EH (cell line): Measurements from ENCODE around the gene CCT8.
A peak's percentile ranks its signal among the peaks of the same experiment; 100 is the strongest.

Experiments used
- DNase-seq: peaks from one replicate; pipeline ENCODE4 v3.0.0-alpha.2; 2015; ENCODE audit warnings: low read depth

The CCT8 gene

DNA sequence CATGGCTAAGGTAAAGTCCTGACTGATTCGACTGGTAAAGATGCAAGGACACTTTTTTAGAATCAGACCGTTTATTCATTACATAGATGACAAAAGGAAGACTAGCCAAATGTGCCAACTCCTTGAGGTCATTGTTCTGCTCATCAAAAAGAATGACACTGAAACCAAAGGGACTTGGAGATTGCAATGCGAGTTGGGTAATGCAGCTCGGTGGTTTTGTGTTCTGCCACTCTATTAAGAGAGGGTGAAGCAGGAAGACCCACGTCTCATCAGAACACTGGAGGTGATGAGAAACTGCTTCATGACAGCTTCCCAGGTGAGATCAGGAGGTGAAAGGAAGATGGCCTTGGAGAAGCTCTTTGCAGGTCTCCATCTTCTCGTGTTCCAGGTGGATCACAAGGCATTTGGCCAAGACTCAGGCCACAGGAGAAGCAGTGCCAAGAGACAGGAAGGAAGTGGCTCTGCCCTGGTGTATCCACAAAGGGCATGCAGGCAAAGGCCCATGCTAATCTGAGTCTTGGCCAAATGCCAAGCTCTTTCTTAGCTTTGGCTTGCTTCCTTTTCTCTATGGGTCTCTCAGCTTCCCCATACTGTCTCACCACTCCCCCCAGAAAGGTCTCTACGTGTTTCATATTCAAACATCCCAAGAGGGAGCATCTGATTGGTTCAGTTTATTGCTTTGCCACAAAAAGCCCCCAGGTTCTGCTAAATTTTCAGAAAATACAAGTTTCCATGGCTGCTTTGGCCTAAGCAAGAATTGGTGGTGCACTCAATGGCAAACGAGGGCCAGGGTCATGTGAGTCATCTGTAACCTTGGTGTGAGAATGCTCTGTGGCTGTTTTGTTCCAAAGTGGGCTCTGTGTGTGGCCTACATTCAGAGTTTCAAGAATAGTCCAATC, 5.7 kb upstream of the CCT8 start:
- peak; percentile 25 for DNase-seq

- DNase-seq, result peak; percentile 54
Observed at GRCh38 chr21:29077651-29078090, 4.2 kb upstream of the CCT8 start.

DNA sequence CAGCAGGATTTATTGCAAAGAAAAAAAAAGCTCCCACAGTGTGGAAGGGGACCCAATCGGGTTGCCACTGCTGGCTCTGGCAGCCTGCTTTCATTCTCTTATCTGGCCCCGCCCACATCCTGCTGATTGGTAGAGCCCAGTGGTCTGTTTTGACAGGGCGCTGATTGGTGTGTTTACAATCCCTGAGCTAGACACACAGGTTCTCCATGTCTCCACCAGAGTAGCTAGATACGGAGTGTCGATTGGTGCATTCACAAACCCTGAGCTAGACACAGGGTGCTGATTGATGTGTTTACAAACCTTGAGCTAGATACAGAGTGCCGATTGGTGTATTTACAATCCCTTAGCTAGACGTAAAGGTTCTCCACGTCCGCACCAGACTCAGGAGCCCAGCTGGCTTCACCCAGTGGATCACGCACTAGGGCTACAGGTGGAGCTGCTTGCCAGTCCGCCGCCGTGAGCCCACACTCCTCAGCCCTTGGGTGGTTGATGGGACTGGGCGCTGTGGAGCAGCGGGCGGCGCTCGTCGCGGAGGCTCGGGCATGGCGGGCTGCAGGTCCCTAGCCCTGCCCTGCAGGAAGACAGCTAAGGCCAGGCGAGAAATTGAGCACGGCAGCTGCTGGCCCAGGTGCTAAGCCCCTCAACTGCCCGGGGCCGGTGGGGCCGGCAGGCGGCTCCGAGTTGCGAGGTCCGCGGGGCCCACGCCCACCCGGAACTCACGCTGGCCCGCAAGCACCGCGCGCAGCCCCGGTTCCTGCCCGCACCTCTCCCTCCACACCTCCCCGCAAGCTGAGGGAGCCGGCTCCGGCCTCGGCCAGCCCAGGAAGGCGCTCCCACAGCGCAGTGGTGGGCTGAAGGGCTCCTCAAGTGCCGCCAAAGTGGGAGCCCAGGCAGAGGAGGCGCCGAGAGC, 3.5 kb upstream of the CCT8 start:
- DNase-seq, result peak; percentile 57

DNA sequence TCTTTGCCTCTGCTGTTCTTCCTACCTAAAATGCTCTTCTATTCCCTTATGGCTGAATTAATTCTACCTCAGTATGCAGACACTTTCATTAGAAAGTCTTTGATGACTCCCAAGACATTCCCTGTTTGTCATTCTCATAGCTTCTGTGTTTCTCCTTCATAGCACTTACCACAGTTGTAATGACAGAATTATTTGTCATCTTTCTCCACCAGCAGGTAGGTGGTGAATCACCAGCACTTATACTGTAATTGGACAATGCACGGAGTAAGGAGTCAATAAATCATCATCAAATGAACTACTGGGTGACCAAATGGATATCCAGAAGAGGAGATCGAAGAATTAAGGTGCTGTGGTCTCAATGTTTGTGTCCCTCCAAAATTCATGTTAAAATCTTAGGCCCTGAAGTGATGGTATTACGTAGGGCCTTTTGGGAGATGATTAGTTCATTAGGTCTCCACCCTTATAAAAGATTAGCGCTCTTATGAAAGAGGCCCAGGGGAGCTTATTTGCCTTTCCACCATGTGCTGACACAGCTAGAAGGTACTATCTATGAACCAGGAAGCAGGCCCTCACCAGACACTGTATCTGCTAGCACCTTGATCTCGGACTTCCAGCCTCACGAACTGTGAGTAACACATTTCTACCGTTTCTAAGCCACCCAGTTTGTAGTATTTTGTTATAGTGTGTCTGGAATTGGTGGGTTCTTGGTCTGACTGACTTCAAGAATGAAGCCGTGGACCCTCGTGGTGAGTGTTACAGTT, 2.4 kb upstream of the CCT8 start:
- DNase-seq, result peak; percentile 15

DNA sequence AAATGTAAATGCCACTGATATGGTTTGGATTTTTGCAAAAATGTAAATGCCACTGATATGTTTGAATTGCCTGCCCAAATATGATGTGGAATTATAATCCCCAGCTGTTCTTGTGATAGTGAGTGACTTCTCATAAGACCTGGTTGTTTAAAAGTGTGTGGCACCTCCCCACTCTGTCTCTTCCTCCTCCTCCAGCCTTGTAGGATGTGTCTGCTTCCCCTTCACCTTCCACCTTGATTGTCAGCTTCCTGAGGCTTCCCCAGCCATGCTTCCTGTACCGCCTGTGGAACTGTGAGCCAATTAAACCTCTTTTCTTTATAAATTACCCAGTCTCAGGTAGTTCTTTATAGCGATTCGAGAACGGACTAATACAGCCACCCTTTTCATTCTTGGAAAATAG, 1.3 kb upstream of the CCT8 start:
- no peak for DNase-seq

DNA sequence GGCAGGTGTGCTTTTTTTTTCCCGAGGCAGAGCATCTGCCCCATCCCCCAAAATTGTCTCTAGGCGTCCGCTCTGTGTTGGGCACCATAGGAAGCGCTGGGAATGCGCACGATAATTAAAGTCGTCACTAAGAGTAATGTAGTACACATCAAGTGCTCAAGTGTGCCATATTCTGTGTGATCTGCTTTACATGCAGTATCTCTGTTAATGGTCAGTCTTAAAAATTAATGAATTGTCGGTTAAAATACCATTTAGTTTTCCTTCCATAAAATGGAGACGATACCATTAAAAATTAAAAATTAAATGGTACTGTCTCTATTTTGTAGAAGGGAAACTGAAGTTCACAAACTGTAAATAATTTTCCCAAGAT, 544 bp upstream of the CCT8 start:
- DNase-seq, result no peak

DNA sequence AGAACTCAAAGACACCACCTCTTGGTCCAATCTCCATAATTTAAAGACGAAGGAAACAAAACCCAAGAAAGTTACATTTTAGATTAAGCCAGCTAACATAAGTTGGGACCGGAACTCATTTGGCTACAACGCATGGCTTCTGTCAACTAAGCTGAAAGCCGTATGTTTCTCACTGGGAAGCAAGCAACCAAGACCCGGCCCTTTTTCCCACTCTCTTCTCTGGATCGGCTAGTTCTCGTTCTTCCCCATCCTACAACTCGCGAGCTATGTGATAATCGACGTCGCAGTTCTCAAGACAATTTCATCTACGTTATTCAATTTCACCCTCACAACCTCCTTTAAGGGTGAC, 601 bp downstream of the CCT8 start:
- DNase-seq, result peak; percentile 55

- no peak for DNase-seq
Observed at GRCh38 chr21:29064850-29065481, 8.5 kb downstream of the CCT8 start.

DNA sequence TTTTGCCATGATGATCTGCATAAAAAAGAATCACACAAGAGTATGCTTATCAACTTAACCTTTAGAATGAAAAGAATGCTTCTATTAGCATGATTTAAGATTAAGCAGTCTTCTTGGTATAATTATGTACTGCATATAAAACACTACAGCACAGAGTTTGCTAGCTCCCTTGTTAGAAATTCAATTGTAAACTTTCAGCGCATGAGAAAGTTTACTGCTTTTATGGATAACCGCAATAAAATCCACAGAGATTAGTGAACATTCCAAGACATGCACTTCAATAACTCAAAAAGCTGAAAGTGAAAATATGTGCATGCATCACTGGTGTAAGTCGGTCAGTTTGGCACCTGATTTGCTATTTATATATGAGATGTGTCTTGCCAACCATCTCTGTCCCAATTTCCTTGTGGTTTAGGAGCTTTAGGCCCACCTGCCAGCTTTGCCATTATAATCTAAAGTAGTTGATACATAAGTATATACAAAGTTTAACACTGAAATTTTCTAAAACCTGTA, 16.9 kb downstream of the CCT8 start:
- DNase-seq, result no peak

- no peak for DNase-seq
Observed at GRCh38 chr21:29056005-29056404, 17.4 kb downstream of the CCT8 start.

DNA sequence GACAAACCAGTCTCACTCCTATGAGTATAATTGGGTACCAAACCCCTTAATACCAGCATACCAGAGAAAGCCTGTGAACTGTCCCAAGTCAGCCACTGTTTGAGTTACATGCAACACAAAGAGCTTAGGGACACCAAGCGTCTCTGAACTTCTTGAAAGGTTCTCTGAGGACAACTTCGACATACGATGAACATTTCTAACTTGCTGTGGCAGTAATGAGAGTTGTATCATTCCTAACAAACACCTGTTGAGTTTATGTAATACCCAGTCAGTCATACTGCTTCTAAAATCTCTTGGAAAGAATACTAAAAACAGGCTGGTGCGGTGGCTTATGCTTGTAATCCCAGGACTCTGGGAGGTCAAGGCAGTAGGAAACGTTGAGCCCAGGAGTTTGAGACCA, 18.4 kb downstream of the CCT8 start:
- no peak for DNase-seq

- peak; percentile 51 for DNase-seq
Observed at GRCh38 chr21:29053656-29054055, 19.8 kb downstream of the CCT8 start.

DNA sequence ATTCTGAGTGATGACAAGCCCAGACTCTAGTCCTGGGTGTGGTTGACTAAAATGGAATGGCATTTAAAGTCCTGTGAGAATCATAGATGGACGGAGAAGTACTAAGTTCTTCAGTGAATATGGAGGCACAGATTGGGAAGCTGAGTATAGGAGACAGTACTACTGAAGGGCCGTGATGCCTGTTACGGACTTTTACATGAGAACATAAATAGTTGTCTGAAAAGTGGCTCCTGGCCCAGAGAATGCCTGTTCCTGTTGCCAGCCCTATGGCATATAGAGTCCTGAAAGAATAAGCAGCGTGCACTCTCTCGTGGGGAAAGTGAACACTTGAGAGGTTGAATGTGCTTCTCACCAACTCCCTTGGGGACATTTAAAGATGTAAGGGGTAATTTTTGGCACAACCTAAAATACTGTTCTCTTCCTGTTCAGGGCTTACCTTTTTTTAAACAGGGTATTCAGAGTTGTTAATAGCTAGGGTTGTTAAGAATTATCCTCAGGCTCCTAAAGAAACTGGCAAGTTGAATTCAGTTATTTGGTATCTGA, 20.4 kb downstream of the CCT8 start:
- DNase-seq, result no peak

GRCh38 chr21:29052224-29052623, 21.2 kb downstream of the CCT8 start:
- no peak for DNase-seq

DNA sequence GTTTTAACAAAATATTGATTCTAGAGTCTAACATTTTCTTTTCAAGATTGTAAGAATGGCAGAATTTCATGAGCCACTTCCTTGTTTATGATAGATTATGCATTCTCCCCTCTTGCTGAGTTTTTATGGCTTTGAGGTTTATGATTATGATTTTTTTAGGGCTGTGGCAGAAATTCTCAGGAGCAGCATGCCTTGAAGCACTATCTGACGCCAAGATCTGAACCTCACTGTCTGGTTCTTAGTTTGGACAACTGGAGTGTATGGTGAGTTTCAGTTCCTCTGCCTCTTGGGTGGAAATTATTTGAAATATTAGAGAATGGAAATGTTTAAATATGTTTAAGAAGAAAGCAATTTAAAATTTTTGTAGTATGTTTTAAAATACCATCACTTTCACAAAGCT, 38.8 kb downstream of the CCT8 start:
- DNase-seq, result peak; percentile 26

DNA sequence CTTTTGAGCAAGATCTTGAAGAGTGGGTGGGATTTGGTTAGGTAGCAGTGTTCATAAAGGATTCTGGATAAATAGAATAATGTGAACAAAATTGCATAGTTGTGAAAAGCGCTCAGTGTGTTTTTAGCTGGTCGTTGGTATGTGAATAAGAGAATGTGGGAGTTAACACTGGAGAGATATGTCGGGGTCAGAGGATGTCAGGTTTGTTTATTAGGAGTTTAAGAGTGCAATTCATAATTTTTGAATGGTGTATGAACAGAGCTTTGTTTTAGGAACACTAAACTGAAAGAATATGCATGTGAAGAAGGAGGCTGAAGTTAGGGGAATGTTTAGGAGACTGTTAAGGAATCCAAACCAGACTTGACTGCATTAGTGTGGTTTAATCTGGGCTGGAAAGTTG, 39.6 kb downstream of the CCT8 start:
- DNase-seq, result no peak

DNA sequence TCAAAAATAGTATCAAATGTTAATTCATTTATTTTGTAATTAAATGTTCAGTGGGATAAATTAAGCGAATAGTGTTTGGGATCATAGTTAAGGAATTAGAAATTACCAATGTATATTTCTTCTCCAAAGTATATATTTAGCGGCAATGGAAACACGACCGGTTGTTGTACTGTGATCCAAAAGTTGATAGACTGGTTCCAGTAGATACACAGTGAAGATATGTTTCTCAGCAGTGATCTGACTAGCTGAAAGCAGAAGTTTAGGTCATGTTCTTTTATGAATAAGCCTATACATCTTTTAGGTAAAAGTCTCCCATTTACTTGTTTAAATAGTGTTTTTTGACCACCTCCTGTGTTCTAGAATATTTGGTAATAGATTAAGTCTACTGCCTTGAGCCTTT, 40.1 kb downstream of the CCT8 start:
- no peak for DNase-seq

- DNase-seq, result no peak
Observed at GRCh38 chr21:29030909-29031308, 42.5 kb downstream of the CCT8 start.

- DNase-seq, result no peak
Observed at GRCh38 chr21:29029524-29029923, 43.9 kb downstream of the CCT8 start.

GRCh38 chr21:29025328-29025713, 48.1 kb downstream of the CCT8 start:
- DNase-seq, result peak; percentile 52
